ENCODE data around the gene PPIL6. TPM values are rescaled to one million over a fixed set of nuclear protein-coding genes. Genes with fewer than 3 reads are reported as not detected.
A peak's percentile ranks its signal among the peaks of the same experiment; 100 is the strongest.

The PPIL6 gene
- polyA plus RNA-seq, 3 donors: 0.09 to 0.28 (median 0.14) TPM

GRCh38 chr6:109478841-109479624 lies 38.6 kb upstream of the PPIL6 start:
- H3K36me3 ChIP-seq (replicated peaks in 1 of 2; ENCODE audit: control insufficient read depth in 1 of 2, insufficient read depth in 2 of 2, low read length in 2 of 2): peaks cover 26 to 63% of the 10 kb centered on the region in 2 donors
- H3K27me3 Mint-ChIP-seq (ENCODE audit: low read depth in 3 of 3): peaks cover 0 to 2% (median 0%) of the 10 kb centered on the region in 3 donors
- no peaks in the 10 kb centered on the region for H3K27me3 ChIP-seq (ENCODE audit: control insufficient read depth in 2 of 2, insufficient read depth in 2 of 2, low read length in 2 of 2)
- peaks cover 35 to 47% of the 10 kb centered on the region in 2 donors for H3K4me1 ChIP-seq (ENCODE audit: control insufficient read depth in 1 of 2, insufficient read depth in 2 of 2, low read length in 2 of 2)
- peak overlapping the region in 2 of 7 donors; percentile 25 to 59 for H3K27ac Mint-ChIP-seq
- peak overlapping the region in 1 of 2 donors; percentile 56 for H3K4me3 Mint-ChIP-seq
- peaks cover 65% of the 10 kb centered on the region for H3K79me2 ChIP-seq (ENCODE audit: insufficient read depth, low read length)
- peak overlapping the region; percentile 17 for H3K4me2 ChIP-seq (replicated peaks; ENCODE audit: extremely low read depth, low read length, poor library complexity, severe bottlenecking)
- no peak overlapping the region for H3K9ac ChIP-seq (ENCODE audit: insufficient read depth, low read length, poor library complexity, severe bottlenecking)
- DNase-seq: no peak
- TF ChIP-seq CTCF (IDR thresholded peaks at IDR 0.05): no peak
- H2AFZ ChIP-seq (ENCODE audit: insufficient read depth, low read depth, low read length, poor library complexity, severe bottlenecking): no peak overlapping the region
- H3K9me3 ChIP-seq (replicated peaks in 1 of 2; ENCODE audit: control insufficient read depth in 1 of 2, insufficient read depth in 1 of 2, low read length in 2 of 2): no peaks in the 10 kb centered on the region
- 94% methylated on average over 3 of the region's 5 CpGs for WGBS (ENCODE audit: insufficient coverage)
- peaks cover 58 to 64% of the 10 kb centered on the region in 2 donors for H3K36me3 Mint-ChIP-seq
- peaks cover 31% of the 10 kb centered on the region for H4K20me1 ChIP-seq (ENCODE audit: insufficient read depth, low read length)
- intact Hi-C loops (cut with micrococcal nuclease): no loop called here
- H3K4me3 ChIP-seq (replicated peaks in 1 of 3; ENCODE audit: low read depth in 2 of 3, low read length in 3 of 3): no peak overlapping the region
- peak overlapping the region in 1 of 2 donors; percentile 1 for H3K27ac ChIP-seq (ENCODE audit: low read depth in 1 of 2, low read length in 2 of 2)
- H3K9me3 Mint-ChIP-seq: no peaks in the 10 kb centered on the region
- peaks cover 51% of the 10 kb centered on the region for H3K4me1 Mint-ChIP-seq

- Mint-ChIP-seq H3K27me3 (ENCODE audit: low read depth in 3 of 3) (no peaks in the 10 kb centered on the region), H3K36me3 (peaks cover 65 to 71% of the 10 kb centered on the region in 2 donors), H3K4me3 (peak overlapping the region in 1 of 2 donors; percentile 56), H3K27ac (peak overlapping the region in 6 of 7 donors; percentile 9 to 71 (median 47)), H3K9me3 (no peaks in the 10 kb centered on the region), H3K4me1 (peaks cover 49% of the 10 kb centered on the region)
- Histone ChIP-seq H4K20me1 (ENCODE audit: insufficient read depth, low read length) (peaks cover 31% of the 10 kb centered on the region), H3K4me3 (replicated peaks in 1 of 3; ENCODE audit: low read depth in 2 of 3, low read length in 3 of 3) (no peak overlapping the region), H3K79me2 (ENCODE audit: insufficient read depth, low read length) (peaks cover 66% of the 10 kb centered on the region), H3K9me3 (replicated peaks in 1 of 2; ENCODE audit: control insufficient read depth in 1 of 2, insufficient read depth in 1 of 2, low read length in 2 of 2) (no peaks in the 10 kb centered on the region), H3K9ac (ENCODE audit: insufficient read depth, low read length, poor library complexity, severe bottlenecking) (no peak overlapping the region), H3K27me3 (ENCODE audit: control insufficient read depth in 2 of 2, insufficient read depth in 2 of 2, low read length in 2 of 2) (no peaks in the 10 kb centered on the region), H2AFZ (ENCODE audit: insufficient read depth, low read depth, low read length, poor library complexity, severe bottlenecking) (no peak overlapping the region), H3K4me2 (replicated peaks; ENCODE audit: extremely low read depth, low read length, poor library complexity, severe bottlenecking) (no peak overlapping the region), H3K36me3 (replicated peaks in 1 of 2; ENCODE audit: control insufficient read depth in 1 of 2, insufficient read depth in 2 of 2, low read length in 2 of 2) (peaks cover 33 to 70% of the 10 kb centered on the region in 2 donors), H3K27ac (ENCODE audit: low read depth in 1 of 2, low read length in 2 of 2) (peak overlapping the region in 1 of 2 donors; percentile 43), H3K4me1 (ENCODE audit: control insufficient read depth in 1 of 2, insufficient read depth in 2 of 2, low read length in 2 of 2) (peaks cover 31 to 41% of the 10 kb centered on the region in 2 donors)
- DNase-seq: no peak
- whole genome bisulfite sequencing (ENCODE audit: insufficient coverage): 71% methylated on average over 1 of the region's 9 CpGs
- intact Hi-C loops (cut with micrococcal nuclease): no loop called here
- no peak for TF ChIP-seq CTCF (IDR thresholded peaks at IDR 0.05)
Measured at GRCh38 chr6:109478222-109478805, 37.9 kb upstream of the PPIL6 start.
